Colonic mucosa (tissue), 4 donors: ENCODE results near the gene OBSCN. TPM values are rescaled to one million over a fixed set of nuclear protein-coding genes. Genes with fewer than 3 reads are reported as not detected.

Experiments used
- DNase-seq: peaks from one replicate; pipeline ENCODE4 v3.0.0-alpha.2; 2020
- H3K27ac ChIP-seq: fragments of 200-600 bp; one replicate; pipeline ENCODE4 v1.8.0; 2021
- H3K27me3 ChIP-seq: fragments of 200-600 bp; one replicate; pipeline ENCODE4 v1.8.0; 2021
- H3K36me3 ChIP-seq: fragments of 200-600 bp; one replicate; pipeline ENCODE4 v1.8.0; 2021
- H3K4me1 ChIP-seq: fragments of 200-600 bp; one replicate; pipeline ENCODE4 v1.8.0; 2021; ENCODE audit warnings: mild to moderate bottlenecking
- H3K4me3 ChIP-seq: fragments of 200-600 bp; one replicate; pipeline ENCODE4 v1.8.0; 2021
- H3K9ac ChIP-seq, 2 donors: one replicate each; pipeline ENCODE4 v1.7.0; 2013; ENCODE audit warnings: control low read depth in 2 of 2, low read depth in 2 of 2, low read length in 2 of 2
- H3K9me3 ChIP-seq: fragments of 200-600 bp; one replicate; pipeline ENCODE4 v1.8.0; 2021
- intact Hi-C: fragments of 100-400 bp; cut with DNase I; formaldehyde crosslinking; loops from one replicate; pipeline ENCODE4 v1.14.1; 2022
- total RNA-seq, 2 donors: library from RNA; stranded (reverse); fragmentation: NEBNext Ultra II Directional in 1 of 2; extraction: Animal tissue kit (Norgen Biotek cat#: 25700) in 1 of 2; gene quantifications; one replicate each; pipeline ENCODE4 v1.2.1, GENCODE V29; 2021
- TF ChIP-seq, protein P1 (sequence below): fragments of 200-600 bp; IDR thresholded peaks from one replicate; pipeline ENCODE4 v1.8.0; 2022; ENCODE audit warnings: antibody characterized with exemption, mild to moderate bottlenecking
- donor health status: healthy.
- donor health status: DM: no; HTN: no; CAD: no.
- donor health status: DM: no; HTN: no; CAD: no.

The OBSCN gene
- total RNA-seq, 2 donors from 2014 or later, result 3.6 to 7.9 TPM

DNA sequence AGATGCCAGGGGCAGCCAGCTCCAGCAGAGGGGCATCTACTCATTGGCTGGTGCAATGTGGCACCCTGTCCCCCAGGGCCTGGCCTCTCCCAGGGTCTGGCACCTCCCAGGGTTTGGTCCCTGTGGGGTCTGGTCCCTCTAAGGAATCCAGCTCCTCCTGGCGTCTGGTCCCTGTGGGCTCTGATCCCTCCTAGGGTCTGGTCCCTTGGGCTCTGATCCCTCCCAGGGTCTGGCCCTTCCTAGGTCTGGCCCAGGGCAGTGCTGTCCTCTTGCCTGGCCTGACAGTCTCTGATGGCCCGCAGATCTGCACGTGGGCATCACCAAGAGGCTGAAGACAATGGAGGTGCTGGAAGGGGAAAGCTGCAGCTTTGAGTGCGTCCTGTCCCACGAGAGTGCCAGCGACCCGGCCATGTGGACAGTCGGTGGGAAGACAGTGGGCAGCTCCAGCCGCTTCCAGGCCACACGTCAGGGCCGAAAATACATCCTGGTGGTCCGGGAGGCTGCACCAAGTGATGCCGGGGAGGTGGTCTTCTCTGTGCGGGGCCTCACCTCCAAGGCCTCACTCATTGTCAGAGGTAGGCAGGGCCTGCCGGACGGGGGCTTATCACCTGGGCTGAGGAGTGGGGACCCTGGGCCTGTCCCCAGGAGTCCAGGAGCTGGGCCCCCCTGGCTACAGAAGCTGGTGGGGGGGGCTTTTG, 73.9 kb downstream of the OBSCN start:
- intact Hi-C loops, result no loop called here
- no peak for DNase-seq
- Histone ChIP-seq H3K27ac (no peak overlapping the region), H3K27me3 (no peaks in the 10 kb centered on the region), H3K9me3 (no peaks in the 10 kb centered on the region), H3K4me1 (no peaks in the 10 kb centered on the region), H3K9ac (no peak overlapping the region), H3K36me3 (no peaks in the 10 kb centered on the region), H3K4me3 (no peak overlapping the region)
- TF ChIP-seq, protein P1, sequence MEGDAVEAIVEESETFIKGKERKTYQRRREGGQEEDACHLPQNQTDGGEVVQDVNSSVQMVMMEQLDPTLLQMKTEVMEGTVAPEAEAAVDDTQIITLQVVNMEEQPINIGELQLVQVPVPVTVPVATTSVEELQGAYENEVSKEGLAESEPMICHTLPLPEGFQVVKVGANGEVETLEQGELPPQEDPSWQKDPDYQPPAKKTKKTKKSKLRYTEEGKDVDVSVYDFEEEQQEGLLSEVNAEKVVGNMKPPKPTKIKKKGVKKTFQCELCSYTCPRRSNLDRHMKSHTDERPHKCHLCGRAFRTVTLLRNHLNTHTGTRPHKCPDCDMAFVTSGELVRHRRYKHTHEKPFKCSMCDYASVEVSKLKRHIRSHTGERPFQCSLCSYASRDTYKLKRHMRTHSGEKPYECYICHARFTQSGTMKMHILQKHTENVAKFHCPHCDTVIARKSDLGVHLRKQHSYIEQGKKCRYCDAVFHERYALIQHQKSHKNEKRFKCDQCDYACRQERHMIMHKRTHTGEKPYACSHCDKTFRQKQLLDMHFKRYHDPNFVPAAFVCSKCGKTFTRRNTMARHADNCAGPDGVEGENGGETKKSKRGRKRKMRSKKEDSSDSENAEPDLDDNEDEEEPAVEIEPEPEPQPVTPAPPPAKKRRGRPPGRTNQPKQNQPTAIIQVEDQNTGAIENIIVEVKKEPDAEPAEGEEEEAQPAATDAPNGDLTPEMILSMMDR, result no peak

DNA sequence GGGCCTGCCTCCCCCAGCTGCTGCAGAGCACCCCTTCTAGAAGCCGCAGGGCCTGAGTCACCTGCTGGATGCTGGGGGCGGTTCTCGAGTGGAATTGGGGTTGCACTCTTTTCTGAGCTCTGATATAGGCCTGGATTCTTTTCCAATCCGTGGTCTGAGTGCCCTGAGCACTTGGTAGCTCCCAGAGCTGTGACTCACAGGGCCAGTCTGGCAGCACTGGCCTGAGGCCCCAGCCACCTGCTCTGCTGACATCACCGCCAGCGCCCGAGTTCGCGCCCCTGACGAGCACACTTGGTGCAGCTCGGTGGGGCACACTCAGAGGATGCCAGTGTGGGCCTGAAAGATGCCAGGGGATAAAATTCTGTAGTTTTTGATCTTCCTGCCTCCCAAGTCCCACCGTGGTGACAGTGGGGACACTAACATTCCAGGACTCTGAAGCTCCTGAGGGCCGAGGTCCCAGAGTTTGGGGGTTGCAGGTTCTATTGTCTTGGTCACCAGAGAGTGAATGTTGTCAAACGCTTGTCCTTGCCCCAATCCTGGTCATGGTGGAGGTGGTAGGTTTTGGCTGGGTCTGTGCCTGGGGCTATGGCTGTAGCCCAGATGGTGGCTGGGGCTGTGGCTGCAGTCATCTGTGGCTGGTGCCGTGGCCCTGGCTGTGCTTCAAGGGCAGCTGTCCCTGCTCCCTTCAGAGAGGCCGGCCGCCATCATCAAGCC, 74.6 kb downstream of the OBSCN start:
- Histone ChIP-seq H3K9me3 (no peaks in the 10 kb centered on the region), H3K27ac (no peak overlapping the region), H3K27me3 (no peaks in the 10 kb centered on the region), H3K4me3 (no peak overlapping the region), H3K4me1 (no peaks in the 10 kb centered on the region), H3K9ac (no peak overlapping the region), H3K36me3 (no peaks in the 10 kb centered on the region)
- intact Hi-C loops, result no loop called here
- TF ChIP-seq, protein P1, result no peak
- DNase-seq, result no peak

GRCh38 chr1:228283043-228283371, 75.2 kb downstream of the OBSCN start:
- H3K27ac ChIP-seq, result no peak overlapping the region
- TF ChIP-seq, protein P1, result no peak
- no peaks in the 10 kb centered on the region for H3K4me1 ChIP-seq
- H3K36me3 ChIP-seq, result no peaks in the 10 kb centered on the region
- intact Hi-C loops, result no loop called here
- H3K4me3 ChIP-seq, result no peak overlapping the region
- no peak overlapping the region for H3K9ac ChIP-seq
- H3K27me3 ChIP-seq, result no peaks in the 10 kb centered on the region
- DNase-seq, result no peak
- H3K9me3 ChIP-seq, result no peaks in the 10 kb centered on the region

GRCh38 chr1:228283476-228284147, 75.8 kb downstream of the OBSCN start:
- Histone ChIP-seq H3K9ac (no peak overlapping the region), H3K4me1 (no peaks in the 10 kb centered on the region), H3K27ac (no peak overlapping the region), H3K9me3 (no peaks in the 10 kb centered on the region), H3K4me3 (no peak overlapping the region), H3K36me3 (no peaks in the 10 kb centered on the region), H3K27me3 (no peaks in the 10 kb centered on the region)
- DNase-seq, result no peak
- TF ChIP-seq, protein P1, result no peak
- intact Hi-C loops, result no loop called here

GRCh38 chr1:228284148-228284495, 76.3 kb downstream of the OBSCN start:
- TF ChIP-seq, protein P1, result no peak
- Histone ChIP-seq H3K4me3 (no peak overlapping the region), H3K27ac (no peak overlapping the region), H3K9ac (no peak overlapping the region), H3K36me3 (no peaks in the 10 kb centered on the region), H3K9me3 (no peaks in the 10 kb centered on the region), H3K27me3 (no peaks in the 10 kb centered on the region), H3K4me1 (no peaks in the 10 kb centered on the region)
- no peak for DNase-seq
- intact Hi-C loops, result no loop called here
